ENCODE measurements around the gene TMEM35A.

DNA sequence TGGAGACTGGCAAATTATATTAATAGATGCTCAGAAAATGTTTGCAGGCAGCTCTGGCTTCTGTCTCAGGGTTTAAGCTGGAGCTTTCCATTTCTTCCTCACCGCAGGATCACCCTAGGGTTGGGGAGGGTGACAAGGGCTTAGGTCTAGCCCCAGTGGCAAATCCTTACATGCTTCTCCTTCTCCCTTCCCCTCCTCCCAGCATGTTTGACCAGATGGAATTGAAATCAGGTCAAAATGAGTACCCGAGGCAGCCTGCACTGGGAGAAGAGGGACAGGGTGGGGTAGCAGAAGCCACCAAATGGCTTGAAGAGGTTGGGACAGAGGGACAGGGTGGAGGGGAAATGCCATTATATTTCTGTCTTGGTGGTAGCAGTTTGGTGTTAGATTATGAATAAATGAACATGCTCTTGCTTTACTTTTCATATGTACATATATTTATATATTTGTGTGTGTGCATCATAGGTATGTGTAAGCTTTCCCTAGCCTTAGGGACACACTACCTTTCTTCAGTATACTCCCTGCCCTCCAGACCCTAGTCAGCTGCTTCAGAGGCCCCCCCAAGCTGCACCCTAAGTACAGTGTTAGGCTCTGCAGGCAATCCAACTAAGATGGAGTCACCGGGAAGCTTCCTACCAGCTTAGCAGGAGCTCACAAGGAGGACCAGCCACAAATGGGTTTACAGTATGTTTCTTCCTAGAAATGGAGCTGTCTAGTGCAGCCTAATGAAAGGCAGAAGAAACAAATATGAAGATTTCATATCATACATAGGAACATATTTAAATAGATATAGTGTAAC lies 1.8 kb downstream of the TMEM35A start:
- TF ChIP-seq, protein P1, sequence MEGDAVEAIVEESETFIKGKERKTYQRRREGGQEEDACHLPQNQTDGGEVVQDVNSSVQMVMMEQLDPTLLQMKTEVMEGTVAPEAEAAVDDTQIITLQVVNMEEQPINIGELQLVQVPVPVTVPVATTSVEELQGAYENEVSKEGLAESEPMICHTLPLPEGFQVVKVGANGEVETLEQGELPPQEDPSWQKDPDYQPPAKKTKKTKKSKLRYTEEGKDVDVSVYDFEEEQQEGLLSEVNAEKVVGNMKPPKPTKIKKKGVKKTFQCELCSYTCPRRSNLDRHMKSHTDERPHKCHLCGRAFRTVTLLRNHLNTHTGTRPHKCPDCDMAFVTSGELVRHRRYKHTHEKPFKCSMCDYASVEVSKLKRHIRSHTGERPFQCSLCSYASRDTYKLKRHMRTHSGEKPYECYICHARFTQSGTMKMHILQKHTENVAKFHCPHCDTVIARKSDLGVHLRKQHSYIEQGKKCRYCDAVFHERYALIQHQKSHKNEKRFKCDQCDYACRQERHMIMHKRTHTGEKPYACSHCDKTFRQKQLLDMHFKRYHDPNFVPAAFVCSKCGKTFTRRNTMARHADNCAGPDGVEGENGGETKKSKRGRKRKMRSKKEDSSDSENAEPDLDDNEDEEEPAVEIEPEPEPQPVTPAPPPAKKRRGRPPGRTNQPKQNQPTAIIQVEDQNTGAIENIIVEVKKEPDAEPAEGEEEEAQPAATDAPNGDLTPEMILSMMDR (IDR thresholded peaks at IDR 0.05 in 2 of 3, conservative IDR thresholded peaks at IDR 0.05 in 1 of 3; ENCODE audit: insufficient read depth in 2 of 3, low read depth in 1 of 3, low read length in 3 of 3): no peak
- TF ChIP-seq MYC (IDR thresholded peaks at IDR 0.05; ENCODE audit: low read depth, low read length) (no peak), MYC (CRISPR knock-in tag; IDR thresholded peaks at IDR 0.05; ENCODE audit: borderline replicate concordance, low read depth) (no peak), ZNF561 (CRISPR knock-in tag; conservative IDR thresholded peaks at IDR 0.05) (no peak), TEAD4 (IDR thresholded peaks at IDR 0.05; ENCODE audit: low read length) (no peak), TEAD4 (CRISPR knock-in tag; IDR thresholded peaks at IDR 0.05; ENCODE audit: borderline replicate concordance) (no peak), TBP (optimal IDR thresholded peaks at IDR 0.05; ENCODE audit: low read depth, low read length) (no peak), CBX8 (IDR thresholded peaks at IDR 0.05; ENCODE audit: borderline replicate concordance, extremely low read depth, low read depth, low read length, poor library complexity, severe bottlenecking) (no peak), POLR3G (IDR thresholded peaks at IDR 0.05; ENCODE audit: extremely low read depth, insufficient read length, insufficient replicate concordance) (no peak), HDAC2 (IDR thresholded peaks at IDR 0.05) (no peak), RERE (CRISPR knock-in tag; IDR thresholded peaks at IDR 0.05; ENCODE audit: borderline replicate concordance) (no peak), HDAC8 (tag; IDR thresholded peaks at IDR 0.05) (no peak), BRCA1 (IDR thresholded peaks at IDR 0.05) (no peak), BRCA1 (CRISPR knock-in tag; IDR thresholded peaks at IDR 0.05) (no peak)

All from K562 (cell line).